Activated CD4-positive, alpha-beta T cell treated with anti-CD3 and anti-CD28 coated beads for 36 hours (primary cell): ENCODE data around the gene SARDH. TPM values are rescaled to one million over a fixed set of nuclear protein-coding genes. Genes with fewer than 3 reads are reported as not detected.
A peak's percentile ranks its signal among the peaks of the same experiment; 100 is the strongest.
"Not testable (repeated sequence)": the region's sequence is repeated elsewhere in the genome, so short reads cannot be mapped to it uniquely, and the experiment has no call there.

Experiments
- ATAC-seq: fragments of 200-7000 bp; cut with Tn5 transposase; one replicate; pipeline ENCODE4 v1.10.0; 2021; ENCODE audit warnings: mild to moderate bottlenecking, moderate library complexity
- CTCF ChIA-PET: fragments of 350-600 bp; sonication (Branson Sonifier 250); formaldehyde crosslinking; loops from one replicate; lab custom pipeline; 2021; ENCODE audit warnings: antibody characterized with exemption; lab: Charles Lee
- POLR2A ChIA-PET: fragments of 350-600 bp; sonication (Branson Sonifier 250); formaldehyde crosslinking; loops from one replicate; lab custom pipeline; 2021; ENCODE audit warnings: antibody characterized with exemption, inconsistent platforms; lab: Charles Lee
- DNase-seq: peaks from one replicate; pipeline ENCODE4 v3.0.0-alpha.2; 2020
- H3K27ac Mint-ChIP-seq: one replicate; pipeline ENCODE4 v1.8.0; 2021; ENCODE audit warnings: mixed read lengths
- H3K27me3 Mint-ChIP-seq: one replicate; pipeline ENCODE4 v1.8.0; 2021; ENCODE audit warnings: mixed read lengths
- H3K36me3 Mint-ChIP-seq: one replicate; pipeline ENCODE4 v1.8.0; 2021; ENCODE audit warnings: low read depth, mixed read lengths
- H3K4me1 Mint-ChIP-seq: one replicate; pipeline ENCODE4 v1.8.0; 2021; ENCODE audit warnings: mixed read lengths
- H3K4me3 Mint-ChIP-seq: one replicate; pipeline ENCODE4 v1.8.0; 2021; ENCODE audit warnings: mild to moderate bottlenecking, moderate library complexity, mixed read lengths
- H3K9me3 Mint-ChIP-seq: one replicate; pipeline ENCODE4 v1.8.0; 2021; ENCODE audit warnings: low read depth, mixed read lengths
- intact Hi-C, 2 experiments: fragments of 100-400 bp; cut with DNase I in 1 of 2; cut with micrococcal nuclease in 1 of 2; formaldehyde crosslinking; loops; one replicate each; pipeline versions ENCODE4 v1.14.2 to v1.15.1; 2022 to 2024; cut with DNase I, micrococcal nuclease
- total RNA-seq, 2 experiments: library from RNA; stranded (reverse); gene quantifications; one replicate each; pipeline ENCODE4 v1.2.3, GENCODE V29; 2021

SARDH gene
- total RNA-seq, 2 experiments from 2014 or later, result 7.8 to 8.2 TPM

DNA sequence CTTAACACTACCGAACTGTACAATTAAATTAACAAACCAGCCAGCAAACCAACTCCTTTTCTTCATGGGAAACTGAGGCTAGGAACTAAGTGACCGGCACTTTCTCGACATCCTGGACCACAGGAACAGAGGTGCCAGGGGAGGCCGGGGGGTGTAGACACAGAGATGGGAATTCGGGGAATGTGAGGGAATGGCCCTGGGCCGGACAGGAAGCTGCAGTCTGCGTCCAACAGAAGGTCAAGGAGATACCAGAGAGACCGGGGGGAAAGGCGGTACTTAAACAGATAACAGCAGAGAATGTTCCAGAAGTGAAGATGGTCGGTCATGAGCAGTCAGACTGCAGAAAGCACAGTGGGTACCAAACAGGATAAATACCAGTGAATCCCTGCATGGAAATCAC lies 61.7 kb downstream of the SARDH start:
- H3K36me3 Mint-ChIP-seq, result no peaks in the 10 kb centered on the region
- intact Hi-C loops, result loop anchor here in 1 of 2 experiments (2.0 kb wide), 1 partner anchor 24 kb away; no protein-coding TSS in a partner anchor

DNA sequence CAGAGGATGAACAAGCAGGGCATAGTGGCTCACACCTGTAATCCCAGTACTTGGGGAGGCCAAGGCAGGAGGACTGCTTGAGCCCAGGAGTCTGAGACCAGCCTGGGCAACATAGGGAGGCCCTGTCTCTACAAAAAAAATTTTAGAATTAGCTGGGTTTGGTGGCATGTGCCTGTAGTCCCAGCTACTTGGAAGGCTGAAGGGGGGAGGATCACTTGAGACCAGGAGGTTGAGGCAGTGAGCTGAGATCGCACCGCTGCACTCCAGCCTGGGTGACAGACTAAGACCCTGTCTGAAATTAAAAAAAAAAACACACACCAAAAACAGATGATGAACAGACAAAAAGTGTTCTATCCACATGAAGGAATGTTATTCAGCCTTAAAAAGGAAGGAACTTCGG lies 62.4 kb downstream of the SARDH start:
- H3K9me3 Mint-ChIP-seq, DNase-seq, H3K27me3 Mint-ChIP-seq, ATAC-seq, POLR2A ChIA-PET, H3K4me3 Mint-ChIP-seq, H3K36me3 Mint-ChIP-seq: not testable (repeated sequence)
- CTCF ChIA-PET, result interaction anchor here (1.4 kb wide), 1 partner anchor 67 kb away, joined by 3 read pairs; no protein-coding TSS in a partner anchor
- peaks cover 38% of the 10 kb centered on the region for H3K4me1 Mint-ChIP-seq
- H3K27ac Mint-ChIP-seq, result peak overlapping the region; percentile 34
- intact Hi-C loops, result loop anchor here in 1 of 2 experiments (2.0 kb wide), 1 partner anchor 25 kb away; no protein-coding TSS in a partner anchor

More for the DNA sequence above, 61.7 kb downstream of the SARDH start:
- DNase-seq, result no peak
- Mint-ChIP-seq H3K4me3 (no peak overlapping the region), H3K9me3 (no peaks in the 10 kb centered on the region), H3K27me3 (no peaks in the 10 kb centered on the region), H3K4me1 (peaks cover 38% of the 10 kb centered on the region), H3K27ac (peak overlapping the region; percentile 37)
- POLR2A ChIA-PET, result no interaction called here
- no peak for ATAC-seq
- CTCF ChIA-PET, result interaction anchor here (0.6 to 1.4 kb wide), 3 partner anchors 18 to 66 kb away, joined by 3 to 4 read pairs (median 3); no protein-coding TSS in a partner anchor

DNA sequence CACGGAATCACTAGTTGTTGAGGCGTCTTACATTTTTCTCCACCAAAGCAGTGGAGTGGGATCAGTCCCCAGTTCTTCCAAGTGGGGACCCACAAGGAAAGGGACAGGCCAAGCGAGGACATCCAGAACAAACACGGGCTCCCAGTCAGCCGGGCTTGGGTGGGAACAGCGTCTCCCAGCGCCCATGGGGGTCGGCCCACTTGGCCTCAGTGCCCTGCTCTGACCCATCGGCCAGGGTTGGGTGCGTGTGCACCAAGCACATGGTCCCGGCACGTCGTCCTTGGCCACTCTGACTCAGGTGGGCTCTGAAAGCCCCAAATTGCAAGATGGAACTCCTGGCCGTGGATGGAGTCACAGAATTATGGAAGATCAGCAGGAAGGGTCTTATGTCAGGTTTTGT lies 64.1 kb downstream of the SARDH start:
- Mint-ChIP-seq H3K4me3 (no peak overlapping the region), H3K27me3 (no peaks in the 10 kb centered on the region), H3K36me3 (peaks cover 2% of the 10 kb centered on the region), H3K9me3 (no peaks in the 10 kb centered on the region), H3K4me1 (peaks cover 38% of the 10 kb centered on the region), H3K27ac (no peak overlapping the region)
- DNase-seq (no peak), ATAC-seq (no peak)
- ChIA-PET POLR2A (no interaction called here), CTCF (interaction anchor here (0.5 kb wide), 1 partner anchor 433 kb away, joined by 4 read pairs; no protein-coding TSS in a partner anchor)
- intact Hi-C loops, result no loop called here

GRCh38 chr9:133673258-133673655 lies 64.9 kb downstream of the SARDH start:
- POLR2A ChIA-PET, result no interaction called here

GRCh38 chr9:133672503-133673257 lies 65.5 kb downstream of the SARDH start:
- no peak for ATAC-seq
- Mint-ChIP-seq H3K9me3 (no peaks in the 10 kb centered on the region), H3K27ac (no peak overlapping the region), H3K4me1 (peaks cover 25% of the 10 kb centered on the region), H3K4me3 (no peak overlapping the region), H3K36me3 (peaks cover 2% of the 10 kb centered on the region), H3K27me3 (no peaks in the 10 kb centered on the region)
- ChIA-PET POLR2A (no interaction called here), CTCF (interaction anchor here (0.7 to 1.5 kb wide), 2 partner anchors 11 to 513 kb away, joined by 3 to 6 read pairs; no protein-coding TSS in a partner anchor)
- DNase-seq, result no peak
- intact Hi-C loops, result no loop called here

More at GRCh38 chr9:133673258-133673655, 64.9 kb downstream of the SARDH start:
- Mint-ChIP-seq H3K27me3 (no peaks in the 10 kb centered on the region), H3K27ac (no peak overlapping the region), H3K4me3 (no peak overlapping the region), H3K9me3 (no peaks in the 10 kb centered on the region), H3K36me3 (peaks cover 2% of the 10 kb centered on the region), H3K4me1 (peaks cover 30% of the 10 kb centered on the region)
- intact Hi-C loops, result no loop called here
- CTCF ChIA-PET, result interaction anchor here (0.7 kb wide), 1 partner anchor 514 kb away, joined by 3 read pairs; no protein-coding TSS in a partner anchor
- ATAC-seq (no peak), DNase-seq (no peak)

GRCh38 chr9:133671371-133671770 lies 66.8 kb downstream of the SARDH start:
- intact Hi-C loops, result no loop called here
- no peak for ATAC-seq
- Mint-ChIP-seq H3K36me3 (peaks cover 2% of the 10 kb centered on the region), H3K4me1 (peaks cover 12% of the 10 kb centered on the region), H3K9me3 (no peaks in the 10 kb centered on the region), H3K27ac (no peak overlapping the region), H3K4me3 (no peak overlapping the region), H3K27me3 (no peaks in the 10 kb centered on the region)
- DNase-seq, result no peak
- ChIA-PET POLR2A (no interaction called here), CTCF (interaction anchor here (1.5 kb wide), 1 partner anchor 9 kb away, joined by 6 read pairs; no protein-coding TSS in a partner anchor)

DNA sequence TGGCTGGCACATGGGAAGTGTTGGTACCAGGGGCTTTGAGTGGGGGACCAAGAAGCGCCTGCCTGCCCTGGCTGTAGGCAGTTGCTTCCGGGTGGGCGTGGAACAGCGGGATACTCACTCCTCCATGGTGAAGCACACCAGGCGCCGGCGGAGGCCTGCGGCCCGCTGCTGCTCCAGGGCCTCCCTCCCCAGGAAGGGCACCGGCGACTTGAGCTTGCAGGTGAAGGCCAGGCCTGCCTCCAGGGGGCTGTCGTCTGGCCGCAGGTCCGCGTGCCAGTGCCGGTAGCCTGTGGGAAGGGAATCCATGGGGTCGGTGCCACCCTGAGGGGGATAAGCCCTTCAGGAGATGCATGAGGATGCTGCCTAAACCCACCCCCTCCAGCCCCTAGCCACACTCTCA lies 67.7 kb downstream of the SARDH start:
- H3K27ac Mint-ChIP-seq, result no peak overlapping the region
- ATAC-seq (no peak), DNase-seq (no peak)
- H3K4me3 Mint-ChIP-seq, result no peak overlapping the region
- POLR2A ChIA-PET, result no interaction called here
- H3K27me3 Mint-ChIP-seq, result no peaks in the 10 kb centered on the region
- CTCF ChIA-PET, result no interaction called here
- peaks cover 2% of the 10 kb centered on the region for H3K36me3 Mint-ChIP-seq
- intact Hi-C loops, result no loop called here
- H3K9me3 Mint-ChIP-seq, result no peaks in the 10 kb centered on the region
- peaks cover 3% of the 10 kb centered on the region for H3K4me1 Mint-ChIP-seq

DNA sequence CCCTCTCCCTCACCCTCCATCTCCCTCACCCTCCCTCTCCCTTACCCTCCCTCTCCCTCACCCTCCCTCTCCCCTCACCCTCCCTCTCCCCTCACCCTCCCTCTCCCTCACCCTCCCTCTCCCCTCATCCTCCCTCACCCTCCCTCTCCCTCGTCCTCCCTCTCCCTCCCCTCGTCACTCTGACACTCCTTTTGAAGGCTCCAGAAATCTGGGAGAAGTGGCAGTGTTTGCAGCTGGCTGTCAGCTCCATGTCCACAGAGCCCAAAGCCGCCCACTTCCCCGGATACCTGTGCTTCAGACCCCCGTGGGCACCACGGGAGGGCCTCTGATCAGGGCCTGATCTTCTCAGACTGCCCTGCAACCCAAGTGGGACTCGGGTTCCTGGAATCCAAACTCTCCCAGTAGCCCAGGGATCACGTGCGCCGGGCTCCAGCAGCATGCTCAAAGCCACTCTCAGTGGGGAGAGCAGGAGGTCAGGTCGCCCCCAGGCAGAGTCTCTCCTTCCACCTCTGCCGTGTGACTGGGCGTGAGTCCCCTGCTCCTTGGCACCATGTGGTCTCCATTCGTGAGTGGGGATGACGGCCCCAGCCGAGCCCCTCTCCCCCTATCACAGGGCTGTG lies 68.9 kb downstream of the SARDH start:
- Mint-ChIP-seq H3K36me3 (peaks cover 2% of the 10 kb centered on the region), H3K27me3 (no peaks in the 10 kb centered on the region), H3K4me1 (no peaks in the 10 kb centered on the region), H3K4me3 (no peak overlapping the region), H3K27ac (no peak overlapping the region), H3K9me3 (no peaks in the 10 kb centered on the region)
- no peak for ATAC-seq
- DNase-seq, result no peak
- ChIA-PET CTCF (no interaction called here), POLR2A (no interaction called here)
- intact Hi-C loops, result no loop called here

DNA sequence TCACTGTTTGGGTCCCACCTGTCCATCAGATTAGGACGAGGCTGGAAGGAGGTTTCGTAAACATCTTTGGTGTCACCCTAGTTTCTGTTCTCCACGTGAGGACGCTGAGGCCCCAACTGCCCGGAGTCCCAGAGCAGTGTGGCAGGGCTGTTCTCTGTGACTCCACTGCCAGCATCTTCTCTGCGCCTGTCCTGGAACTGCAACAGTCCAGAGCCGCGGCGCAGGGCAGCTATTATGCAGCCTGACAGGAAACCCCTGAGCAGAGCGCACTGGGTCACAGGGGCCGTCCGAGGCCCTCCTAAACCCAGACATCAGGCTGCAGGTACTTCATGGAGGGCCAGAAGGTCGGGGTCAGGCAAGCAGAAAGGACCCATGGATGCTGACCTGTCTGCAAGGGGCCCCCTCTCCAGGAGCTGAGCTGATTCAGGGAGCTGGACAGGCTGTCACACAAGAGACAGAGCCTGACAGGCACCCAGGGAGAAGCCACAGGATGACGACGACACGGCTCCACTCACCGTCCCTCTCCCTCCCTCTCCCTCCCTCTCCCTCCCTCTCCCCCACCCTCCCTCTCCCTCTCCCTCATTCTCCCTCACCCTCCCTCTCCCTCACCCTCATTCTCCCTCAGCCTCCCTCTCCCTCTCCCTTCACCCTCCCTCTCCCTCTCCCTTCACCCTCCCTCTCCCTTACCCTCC lies 70.2 kb downstream of the SARDH start:
- Mint-ChIP-seq H3K9me3 (no peaks in the 10 kb centered on the region), H3K27ac (no peak overlapping the region), H3K4me1 (no peaks in the 10 kb centered on the region), H3K4me3 (no peak overlapping the region), H3K27me3 (no peaks in the 10 kb centered on the region), H3K36me3 (peaks cover 2% of the 10 kb centered on the region)
- ChIA-PET POLR2A (no interaction called here), CTCF (no interaction called here)
- DNase-seq (no peak), ATAC-seq (no peak)
- intact Hi-C loops, result no loop called here

DNA sequence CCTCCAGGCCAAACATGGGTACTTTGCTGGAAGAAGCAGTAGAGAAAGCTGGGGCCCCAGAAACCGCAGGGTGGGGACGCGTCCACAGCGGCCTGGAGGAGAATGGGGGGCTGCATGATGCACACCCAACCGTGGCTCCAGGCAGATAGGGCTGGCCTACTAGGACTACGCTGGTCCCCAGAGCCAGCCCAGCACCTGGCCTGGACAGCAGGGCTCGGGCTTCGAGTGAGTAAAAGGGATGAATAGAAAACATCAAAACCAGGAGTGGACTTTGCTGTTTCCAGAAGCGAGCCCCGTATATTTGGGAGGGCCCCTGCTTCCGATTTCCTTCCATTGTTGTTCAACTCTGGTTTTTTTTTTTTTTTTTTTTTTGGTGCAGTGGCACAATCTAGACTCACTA lies 71.3 kb downstream of the SARDH start:
- CTCF ChIA-PET, result no interaction called here
- peaks cover 2% of the 10 kb centered on the region for H3K36me3 Mint-ChIP-seq
- no peaks in the 10 kb centered on the region for H3K9me3 Mint-ChIP-seq
- ATAC-seq (no peak), DNase-seq (no peak)
- H3K27ac Mint-ChIP-seq, result no peak overlapping the region
- H3K4me3 Mint-ChIP-seq, result no peak overlapping the region
- no peaks in the 10 kb centered on the region for H3K27me3 Mint-ChIP-seq
- intact Hi-C loops, result no loop called here
- POLR2A ChIA-PET, result no interaction called here
- H3K4me1 Mint-ChIP-seq, result no peaks in the 10 kb centered on the region

DNA sequence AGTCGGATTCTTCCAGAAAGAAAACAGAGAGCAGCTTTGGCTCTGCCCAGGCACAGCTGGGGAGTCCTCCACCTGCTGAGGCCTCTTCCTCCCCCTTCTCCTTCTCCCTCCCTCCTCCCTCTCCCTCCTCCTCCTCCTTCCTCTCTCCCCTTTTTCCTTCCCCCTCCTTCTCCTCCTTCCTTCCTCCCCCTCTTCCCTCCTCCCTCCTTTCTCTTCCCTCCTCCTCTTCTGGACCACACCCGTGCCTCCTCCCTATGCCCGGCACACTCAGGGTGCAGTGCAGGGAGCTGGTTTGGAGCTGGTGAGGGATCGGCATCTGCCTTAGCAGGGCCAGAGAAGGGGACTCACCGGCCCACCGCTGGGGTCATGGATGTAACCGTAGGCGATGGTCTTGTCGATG lies 71.8 kb downstream of the SARDH start:
- ATAC-seq, result no peak
- POLR2A ChIA-PET, result no interaction called here
- Mint-ChIP-seq H3K9me3 (no peaks in the 10 kb centered on the region), H3K4me3 (no peak overlapping the region), H3K27me3 (no peaks in the 10 kb centered on the region), H3K36me3 (peaks cover 2% of the 10 kb centered on the region), H3K27ac (no peak overlapping the region), H3K4me1 (no peaks in the 10 kb centered on the region)
- DNase-seq, result no peak
- intact Hi-C loops, result no loop called here
- CTCF ChIA-PET, result interaction anchor here (0.7 kb wide), 1 partner anchor 1080 kb away, joined by 3 read pairs; no protein-coding TSS in a partner anchor
